Measurements from ENCODE around the gene C6orf132. TPM values are rescaled to one million over a fixed set of nuclear protein-coding genes. Genes with fewer than 3 reads are reported as not detected.

The C6orf132 gene
- total RNA-seq, 5 donors from 2014 or later (not counting 1 experiment from before 2014, with no cell fraction given) = 0.05 to 0.18 (median 0.08) TPM; not detected in 1

DNA sequence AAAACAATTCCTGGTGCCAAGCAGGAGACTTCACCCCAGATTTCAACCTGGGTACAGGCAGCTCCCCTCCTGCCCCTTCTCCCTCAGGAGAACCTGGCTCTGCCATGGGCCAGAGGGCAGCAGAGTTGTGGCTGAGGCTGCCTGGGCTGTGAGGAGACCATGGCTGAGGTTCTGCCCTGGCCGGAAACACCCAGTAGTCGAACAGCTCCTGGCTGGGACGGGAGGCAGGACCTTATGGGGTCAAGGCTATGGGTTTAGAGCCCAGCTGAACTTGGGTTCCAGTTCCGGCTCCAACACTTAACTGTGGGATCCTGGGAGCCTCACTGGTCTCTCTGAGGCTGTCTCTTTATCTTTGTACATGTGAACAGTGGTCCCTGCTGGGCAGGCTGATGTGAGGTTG, 8.5 kb downstream of the C6orf132 start:
- H3K9me3 Mint-ChIP-seq = no peaks in the 10 kb centered on the region
- ATAC-seq (replicated peaks in 1 of 4) = no peak
- H3K4me3 ChIP-seq (ENCODE audit: control insufficient read depth in 1 of 2, extremely low read depth in 1 of 2, low read length in 1 of 2) = no peak overlapping the region
- H3K4me3 Mint-ChIP-seq = no peak overlapping the region
- no peak overlapping the region for H3K27ac Mint-ChIP-seq
- ChIA-PET CTCF (no interaction called here), POLR2A (interaction anchor here in 1 of 2 donors (0.8 kb wide), 1 partner anchor 314 kb away, joined by 5 read pairs; no protein-coding TSS in a partner anchor)
- H3K36me3 ChIP-seq (ENCODE audit: control insufficient read depth in 2 of 2, extremely low read depth in 1 of 2, insufficient read depth in 1 of 2, low read length in 1 of 2) = no peaks in the 10 kb centered on the region
- H3K27me3 ChIP-seq (replicated peaks in 1 of 2; ENCODE audit: control insufficient read depth in 2 of 2, extremely low read depth in 1 of 2, insufficient read depth in 2 of 2, low read length in 1 of 2) = peaks cover 0 to 18% of the 10 kb centered on the region in 2 experiments
- WGBS (ENCODE audit: insufficient coverage) = 88% methylated on average over 4 of the region's 4 CpGs
- H3K9me3 ChIP-seq = no peaks in the 10 kb centered on the region
- H3K4me1 ChIP-seq (ENCODE audit: control insufficient read depth in 1 of 2, extremely low read depth in 1 of 2, insufficient read depth in 2 of 2, low read length in 2 of 2) = no peaks in the 10 kb centered on the region
- no peaks in the 10 kb centered on the region for H3K36me3 Mint-ChIP-seq
- peaks cover under 1 to 2% of the 10 kb centered on the region in 2 donors for H3K27me3 Mint-ChIP-seq
- peaks cover 0 to 7% (median 4%) of the 10 kb centered on the region in 3 donors for H3K4me1 Mint-ChIP-seq
- H3K27ac ChIP-seq (ENCODE audit: low read length) = no peak overlapping the region
- no peak for DNase-seq

DNA sequence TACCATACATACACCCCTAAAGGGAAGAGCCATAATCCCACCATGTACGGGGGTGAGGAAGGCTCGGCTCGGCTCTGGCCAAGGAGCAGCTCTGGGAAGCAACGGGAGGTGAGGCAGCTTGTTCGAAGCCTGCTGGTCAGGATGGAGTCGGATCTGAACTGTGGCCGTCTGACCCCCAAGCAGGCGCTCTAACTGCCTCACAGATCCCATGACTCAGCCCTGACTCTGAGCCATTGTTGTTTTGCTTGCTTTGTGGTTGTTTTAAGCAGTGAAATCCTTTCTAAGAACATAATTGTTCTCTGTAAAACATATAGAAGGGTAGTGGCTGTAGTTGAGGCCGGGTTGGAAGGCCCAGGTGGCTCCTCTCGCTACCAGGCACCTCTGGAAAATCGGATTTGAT, 10.9 kb downstream of the C6orf132 start:
- H3K9me3 ChIP-seq = no peaks in the 10 kb centered on the region
- H3K4me3 ChIP-seq (ENCODE audit: control insufficient read depth in 1 of 2, extremely low read depth in 1 of 2, low read length in 1 of 2) = no peak overlapping the region
- Mint-ChIP-seq H3K27me3 (peaks cover 0 to 2% of the 10 kb centered on the region in 2 donors), H3K9me3 (no peaks in the 10 kb centered on the region), H3K4me3 (no peak overlapping the region), H3K27ac (no peak overlapping the region), H3K4me1 (peaks cover 0 to 3% (median 2%) of the 10 kb centered on the region in 3 donors), H3K36me3 (no peaks in the 10 kb centered on the region)
- peaks cover 0 to 9% of the 10 kb centered on the region in 2 experiments for H3K27me3 ChIP-seq (replicated peaks in 1 of 2; ENCODE audit: control insufficient read depth in 2 of 2, extremely low read depth in 1 of 2, insufficient read depth in 2 of 2, low read length in 1 of 2)
- no peak overlapping the region for H3K27ac ChIP-seq (ENCODE audit: low read length)
- POLR2A ChIA-PET = no interaction called here
- no peaks in the 10 kb centered on the region for H3K36me3 ChIP-seq (ENCODE audit: control insufficient read depth in 2 of 2, extremely low read depth in 1 of 2, insufficient read depth in 1 of 2, low read length in 1 of 2)
- no peaks in the 10 kb centered on the region for H3K4me1 ChIP-seq (ENCODE audit: control insufficient read depth in 1 of 2, extremely low read depth in 1 of 2, insufficient read depth in 2 of 2, low read length in 2 of 2)
- 78% methylated on average over 6 of the region's 11 CpGs for WGBS (ENCODE audit: insufficient coverage)
- CTCF ChIA-PET = no interaction called here
- ATAC-seq (replicated peaks in 1 of 4) (no peak), DNase-seq (no peak)

DNA sequence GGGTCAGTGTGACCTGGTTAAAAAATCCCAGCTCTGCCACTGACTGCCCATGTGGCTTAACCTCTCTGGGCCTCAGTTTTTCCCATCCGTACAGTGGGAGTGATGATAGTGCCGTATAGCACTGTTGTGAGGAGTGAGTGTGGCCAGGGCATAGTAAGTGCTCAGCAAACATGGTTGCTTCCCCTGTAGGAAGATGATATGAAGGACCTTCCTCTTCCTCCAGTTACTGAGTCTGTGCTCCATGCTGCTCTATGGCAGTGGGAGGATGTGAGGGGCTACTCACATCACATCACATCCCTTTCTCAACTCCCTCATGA, 13.1 kb downstream of the C6orf132 start:
- no peaks in the 10 kb centered on the region for H3K4me1 ChIP-seq (ENCODE audit: control insufficient read depth in 1 of 2, extremely low read depth in 1 of 2, insufficient read depth in 2 of 2, low read length in 2 of 2)
- Mint-ChIP-seq H3K4me1 (no peaks in the 10 kb centered on the region), H3K9me3 (no peaks in the 10 kb centered on the region), H3K36me3 (no peaks in the 10 kb centered on the region), H3K27me3 (peaks cover 0 to 2% of the 10 kb centered on the region in 2 donors), H3K27ac (no peak overlapping the region), H3K4me3 (no peak overlapping the region)
- DNase-seq = no peak
- H3K27me3 ChIP-seq (replicated peaks in 1 of 2; ENCODE audit: control insufficient read depth in 2 of 2, extremely low read depth in 1 of 2, insufficient read depth in 2 of 2, low read length in 1 of 2) = peaks cover 0 to 9% of the 10 kb centered on the region in 2 experiments
- no peaks in the 10 kb centered on the region for H3K36me3 ChIP-seq (ENCODE audit: control insufficient read depth in 2 of 2, extremely low read depth in 1 of 2, insufficient read depth in 1 of 2, low read length in 1 of 2)
- no CpG with 5 or more reads among the region's 2 CpGs for WGBS (ENCODE audit: insufficient coverage)
- no peaks in the 10 kb centered on the region for H3K9me3 ChIP-seq
- H3K4me3 ChIP-seq (ENCODE audit: control insufficient read depth in 1 of 2, extremely low read depth in 1 of 2, low read length in 1 of 2) = no peak overlapping the region
- ATAC-seq (replicated peaks in 1 of 4) = no peak
- POLR2A ChIA-PET = no interaction called here
- no peak overlapping the region for H3K27ac ChIP-seq (ENCODE audit: low read length)
- CTCF ChIA-PET = no interaction called here

DNA sequence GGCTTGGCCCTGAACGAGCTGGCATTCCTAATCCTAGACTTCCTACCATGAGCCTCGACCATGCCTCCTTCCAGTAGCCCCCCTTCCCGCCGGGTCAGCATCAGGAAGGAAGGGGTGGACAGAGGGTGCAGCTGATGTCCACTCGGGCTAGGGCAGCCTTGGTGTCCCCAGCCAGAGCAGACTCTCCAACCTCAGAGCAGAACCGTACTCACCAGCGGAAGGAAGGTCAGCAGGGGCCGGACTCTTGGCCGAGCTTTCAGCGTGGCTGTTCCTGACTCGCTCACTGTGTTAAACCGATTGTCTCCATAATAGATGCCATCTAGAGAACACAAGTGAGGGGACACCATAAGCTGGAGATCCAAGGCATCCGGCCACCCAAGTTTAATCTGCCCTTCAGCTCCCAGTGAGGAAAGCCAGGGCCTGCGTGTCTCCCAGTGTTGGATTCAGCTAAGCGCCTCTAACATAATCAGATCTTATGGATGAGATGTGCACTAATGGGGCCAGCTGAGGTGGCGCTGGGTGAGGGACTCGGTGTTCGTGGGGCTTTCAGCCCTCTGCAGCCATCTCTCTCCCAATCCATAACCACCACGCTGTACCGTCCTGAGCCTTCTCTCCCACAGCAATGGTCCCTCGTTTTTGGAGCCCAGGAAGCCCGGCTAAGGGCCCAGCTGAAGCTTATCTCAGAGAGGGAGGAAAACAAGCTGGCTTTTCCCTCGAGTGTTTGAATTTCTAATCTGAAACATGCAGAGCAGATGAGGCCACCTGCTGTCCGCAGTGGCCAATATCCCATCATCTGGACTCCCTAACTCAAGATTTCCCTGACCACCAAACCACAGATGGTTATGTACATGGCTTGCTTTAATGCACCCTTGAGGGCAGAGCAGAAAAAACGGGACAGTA, 13.7 kb downstream of the C6orf132 start:
- H3K27me3 Mint-ChIP-seq = peaks cover 0 to 2% of the 10 kb centered on the region in 2 donors
- Histone ChIP-seq H3K27ac (ENCODE audit: low read length) (no peak overlapping the region), H3K4me1 (ENCODE audit: control insufficient read depth in 1 of 2, extremely low read depth in 1 of 2, insufficient read depth in 2 of 2, low read length in 2 of 2) (no peaks in the 10 kb centered on the region), H3K36me3 (ENCODE audit: control insufficient read depth in 2 of 2, extremely low read depth in 1 of 2, insufficient read depth in 1 of 2, low read length in 1 of 2) (no peaks in the 10 kb centered on the region), H3K27me3 (replicated peaks in 1 of 2; ENCODE audit: control insufficient read depth in 2 of 2, extremely low read depth in 1 of 2, insufficient read depth in 2 of 2, low read length in 1 of 2) (peaks cover 0 to 9% of the 10 kb centered on the region in 2 experiments), H3K4me3 (ENCODE audit: control insufficient read depth in 1 of 2, extremely low read depth in 1 of 2, low read length in 1 of 2) (no peak overlapping the region), H3K9me3 (no peaks in the 10 kb centered on the region)
- no peak overlapping the region for H3K4me3 Mint-ChIP-seq
- H3K27ac Mint-ChIP-seq = no peak overlapping the region
- H3K36me3 Mint-ChIP-seq = no peaks in the 10 kb centered on the region
- H3K9me3 Mint-ChIP-seq = no peaks in the 10 kb centered on the region
- ChIA-PET CTCF (interaction anchor here in 1 of 2 donors (0.6 kb wide), 1 partner anchor 532 kb away, joined by 4 read pairs; no protein-coding TSS in a partner anchor), POLR2A (interaction anchor here in 1 of 2 donors (0.7 kb wide), 1 partner anchor 327 kb away, joined by 3 read pairs; no protein-coding TSS in a partner anchor)
- no peak for ATAC-seq (replicated peaks in 1 of 4)
- 84% methylated on average over 9 of the region's 25 CpGs for WGBS (ENCODE audit: insufficient coverage)
- DNase-seq = no peak
- H3K4me1 Mint-ChIP-seq = no peaks in the 10 kb centered on the region

DNA sequence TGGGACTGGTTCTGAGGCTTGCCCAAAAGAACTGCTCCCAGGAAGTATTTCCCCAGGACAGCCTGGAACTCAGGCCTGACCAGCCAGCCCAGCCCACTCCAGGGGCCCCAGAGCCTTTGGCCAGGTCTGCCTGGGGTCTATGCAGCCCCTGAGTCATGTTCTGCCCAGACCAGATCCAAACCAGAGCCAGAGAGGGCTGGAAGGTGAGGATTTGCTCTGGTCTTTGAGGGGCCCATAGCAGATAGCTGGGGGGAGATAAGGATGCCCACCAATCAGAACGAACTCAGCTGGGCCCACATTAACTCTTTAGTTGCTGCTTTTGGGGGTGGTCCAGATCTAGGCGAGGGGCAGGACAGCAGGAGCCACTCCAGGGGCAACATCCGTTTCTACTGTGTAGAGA, 16.8 kb downstream of the C6orf132 start:
- ATAC-seq (replicated peaks in 1 of 4) (no peak), DNase-seq (no peak)
- Mint-ChIP-seq H3K4me1 (no peaks in the 10 kb centered on the region), H3K9me3 (no peaks in the 10 kb centered on the region), H3K27me3 (no peaks in the 10 kb centered on the region), H3K36me3 (no peaks in the 10 kb centered on the region), H3K4me3 (no peak overlapping the region), H3K27ac (no peak overlapping the region)
- Histone ChIP-seq H3K27me3 (replicated peaks in 1 of 2; ENCODE audit: control insufficient read depth in 2 of 2, extremely low read depth in 1 of 2, insufficient read depth in 2 of 2, low read length in 1 of 2) (peaks cover 0 to 9% of the 10 kb centered on the region in 2 experiments), H3K4me1 (ENCODE audit: control insufficient read depth in 1 of 2, extremely low read depth in 1 of 2, insufficient read depth in 2 of 2, low read length in 2 of 2) (no peaks in the 10 kb centered on the region), H3K4me3 (ENCODE audit: control insufficient read depth in 1 of 2, extremely low read depth in 1 of 2, low read length in 1 of 2) (no peak overlapping the region), H3K36me3 (ENCODE audit: control insufficient read depth in 2 of 2, extremely low read depth in 1 of 2, insufficient read depth in 1 of 2, low read length in 1 of 2) (no peaks in the 10 kb centered on the region), H3K27ac (ENCODE audit: low read length) (no peak overlapping the region), H3K9me3 (no peaks in the 10 kb centered on the region)
- POLR2A ChIA-PET = no interaction called here
- CTCF ChIA-PET = interaction anchor here in 1 of 2 donors (0.7 kb wide), 1 partner anchor 1730 kb away, joined by 3 read pairs; no protein-coding TSS in a partner anchor
- 69% methylated on average over 2 of the region's 3 CpGs for WGBS (ENCODE audit: insufficient coverage)

DNA sequence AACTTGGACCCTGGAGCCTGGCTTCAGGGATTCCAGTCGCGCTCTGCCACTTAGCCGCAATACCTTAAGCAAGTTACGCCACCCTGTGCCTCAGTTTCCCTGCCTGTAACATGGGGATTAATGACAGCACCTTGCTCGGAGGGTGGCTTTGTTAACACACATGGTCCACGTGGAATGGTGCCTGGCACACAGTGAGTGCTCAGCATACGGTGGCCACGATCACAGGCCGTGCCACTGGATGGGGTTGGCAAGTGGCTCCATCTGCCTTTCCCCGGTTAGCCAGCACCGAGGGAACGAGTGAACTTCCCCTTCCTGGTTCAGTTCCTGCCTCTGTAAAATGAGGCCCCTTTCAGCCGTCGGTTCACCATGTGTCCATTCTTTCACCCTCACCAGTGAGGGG, 17.2 kb downstream of the C6orf132 start:
- Mint-ChIP-seq H3K9me3 (no peaks in the 10 kb centered on the region), H3K27ac (no peak overlapping the region), H3K27me3 (no peaks in the 10 kb centered on the region), H3K36me3 (no peaks in the 10 kb centered on the region), H3K4me3 (no peak overlapping the region), H3K4me1 (no peaks in the 10 kb centered on the region)
- DNase-seq (no peak), ATAC-seq (replicated peaks in 1 of 4) (no peak)
- no peak overlapping the region for H3K4me3 ChIP-seq (ENCODE audit: control insufficient read depth in 1 of 2, extremely low read depth in 1 of 2, low read length in 1 of 2)
- H3K27ac ChIP-seq (ENCODE audit: low read length) = no peak overlapping the region
- POLR2A ChIA-PET = no interaction called here
- peaks cover 0 to 8% of the 10 kb centered on the region in 2 experiments for H3K27me3 ChIP-seq (replicated peaks in 1 of 2; ENCODE audit: control insufficient read depth in 2 of 2, extremely low read depth in 1 of 2, insufficient read depth in 2 of 2, low read length in 1 of 2)
- WGBS (ENCODE audit: insufficient coverage) = 87% methylated on average over 9 of the region's 14 CpGs
- H3K4me1 ChIP-seq (ENCODE audit: control insufficient read depth in 1 of 2, extremely low read depth in 1 of 2, insufficient read depth in 2 of 2, low read length in 2 of 2) = no peaks in the 10 kb centered on the region
- CTCF ChIA-PET = no interaction called here
- no peaks in the 10 kb centered on the region for H3K36me3 ChIP-seq (ENCODE audit: control insufficient read depth in 2 of 2, extremely low read depth in 1 of 2, insufficient read depth in 1 of 2, low read length in 1 of 2)
- no peaks in the 10 kb centered on the region for H3K9me3 ChIP-seq
